ENCODE results near the gene HSBP1L1. TPM values are rescaled to one million over a fixed set of nuclear protein-coding genes. Genes with fewer than 3 reads are reported as not detected.

HSBP1L1 gene
- polyA plus RNA-seq, 1 of the 3 experiments (the other 2 are of a cell fraction) = 7.4 TPM

GRCh38 chr18:79975985-79976680 is 11.7 kb downstream of the HSBP1L1 start:
- POLR2A ChIA-PET = no interaction called here

More at GRCh38 chr18:79975985-79976680, 11.7 kb downstream of the HSBP1L1 start:
- TF ChIP-seq TCF12 (IDR thresholded peaks at IDR 0.05) (no peak), CTCF (IDR thresholded peaks at IDR 0.05) (no peak), USF2 (IDR thresholded peaks at IDR 0.05; ENCODE audit: borderline replicate concordance, low read depth, low read length) (no peak), POLR2AphosphoS5 (IDR thresholded peaks at IDR 0.05; ENCODE audit: low read depth, low read length) (no peak), GABPA (IDR thresholded peaks at IDR 0.05; ENCODE audit: low read depth) (no peak), JUND (IDR thresholded peaks at IDR 0.05) (no peak), MAX (IDR thresholded peaks at IDR 0.05; ENCODE audit: low read depth) (no peak), USF1 (IDR thresholded peaks at IDR 0.05; ENCODE audit: borderline replicate concordance, low read depth) (no peak)
- Histone ChIP-seq H3K4me3 (ENCODE audit: low read depth in 2 of 2, low read length in 1 of 2) (no peak overlapping the region), H2AFZ (ENCODE audit: low read depth) (no peak overlapping the region), H3K79me2 (ENCODE audit: insufficient read depth) (peaks cover 92% of the 10 kb centered on the region), H3K27me3 (ENCODE audit: insufficient read depth) (no peaks in the 10 kb centered on the region), H3K9ac (no peak overlapping the region), H3K4me1 (ENCODE audit: control insufficient read depth in 1 of 2, insufficient read depth in 2 of 2, low read depth in 1 of 2, low read length in 1 of 2) (no peaks in the 10 kb centered on the region; a peak in 1 of 4 replicates), H3K36me3 (replicated peaks in 1 of 2; ENCODE audit: control insufficient read depth in 1 of 2, insufficient read depth in 2 of 2, low read length in 1 of 2) (peaks cover 29 to 47% of the 10 kb centered on the region in 2 experiments), H3F3A (replicated peaks; ENCODE audit: insufficient read depth) (peaks cover 2% of the 10 kb centered on the region), H3K9me3 (no peaks in the 10 kb centered on the region), H4K20me1 (ENCODE audit: insufficient read depth) (peaks cover 76% of the 10 kb centered on the region), H3K27ac (ENCODE audit: low read depth in 2 of 2, low read length in 1 of 2) (no peak overlapping the region), H3K4me2 (no peak overlapping the region), H3K9me2 (no peaks in the 10 kb centered on the region)
- 88% methylated on average over 13 of the region's 14 CpGs for WGBS (ENCODE audit: low lambda C conversion rate)
- DNase-seq = no peak
- CTCF ChIA-PET = interaction anchor here (0.7 to 2.5 kb wide), 4 partner anchors 12 to 332 kb away, joined by 3 to 6 read pairs (median 3); partner anchors contain the start of gene HSBP1L1
